Left ventricle myocardium superior (tissue), 1 donor: Measurements from ENCODE around the gene RNF166. TPM values are rescaled to one million over a fixed set of nuclear protein-coding genes. Genes with fewer than 3 reads are reported as not detected.

Experiments used
- ATAC-seq: fragments of 200-7000 bp; cut with Tn5 transposase; one replicate; pipeline ENCODE4 v1.9.1; 2020; ENCODE audit warnings: mild to moderate bottlenecking, moderate library complexity
- DNase-seq: peaks from one replicate; pipeline ENCODE4 v3.0.0-alpha.2; 2020
- intact Hi-C: fragments of 100-400 bp; cut with micrococcal nuclease; formaldehyde crosslinking; loops from one replicate; pipeline ENCODE4 v1.11.0; 2022
- long read RNA-seq: library from polyadenylated mRNA; unstranded; transcript quantifications from one replicate; pipeline ENCODE4 v2.0.0, GENCODE V29; 2021
- total RNA-seq: library from RNA; stranded (reverse); fragmentation: NEBNext Ultra II Directional; extraction: Animal tissue kit (Norgen Biotek cat#: 25700); gene quantifications from one replicate; pipeline ENCODE4 v1.2.1, GENCODE V29; 2021
- donor health status: DM: no; HTN: yes; CAD: no; lungs with severe emphysema.

RNF166 gene
- 16.2 TPM for total RNA-seq
- long read RNA-seq, transcript RNF166-201 (6 exons, 1,883 nt): major isoform, 45 of 58 reads
- long read RNA-seq, partial matches to known transcripts: 5 of 58 reads
- long read RNA-seq, other reads (novel, unspliced or antisense): 8 of 58 reads

GRCh38 chr16:88706229-88706964 is at the start of gene RNF166, which contains the start of gene CTU2:
Gene RNF166, minus strand, starts transcription at chr16:88706408. Its CDS starts 83 bp downstream, at chr16:88706325.
Gene CTU2, plus strand, starts transcription at chr16:88706503. Its CDS starts 28 bp downstream, at chr16:88706531.
- intact Hi-C loops: no loop called here
- ATAC-seq (peak; percentile 90), DNase-seq (peak; percentile 97)

DNA sequence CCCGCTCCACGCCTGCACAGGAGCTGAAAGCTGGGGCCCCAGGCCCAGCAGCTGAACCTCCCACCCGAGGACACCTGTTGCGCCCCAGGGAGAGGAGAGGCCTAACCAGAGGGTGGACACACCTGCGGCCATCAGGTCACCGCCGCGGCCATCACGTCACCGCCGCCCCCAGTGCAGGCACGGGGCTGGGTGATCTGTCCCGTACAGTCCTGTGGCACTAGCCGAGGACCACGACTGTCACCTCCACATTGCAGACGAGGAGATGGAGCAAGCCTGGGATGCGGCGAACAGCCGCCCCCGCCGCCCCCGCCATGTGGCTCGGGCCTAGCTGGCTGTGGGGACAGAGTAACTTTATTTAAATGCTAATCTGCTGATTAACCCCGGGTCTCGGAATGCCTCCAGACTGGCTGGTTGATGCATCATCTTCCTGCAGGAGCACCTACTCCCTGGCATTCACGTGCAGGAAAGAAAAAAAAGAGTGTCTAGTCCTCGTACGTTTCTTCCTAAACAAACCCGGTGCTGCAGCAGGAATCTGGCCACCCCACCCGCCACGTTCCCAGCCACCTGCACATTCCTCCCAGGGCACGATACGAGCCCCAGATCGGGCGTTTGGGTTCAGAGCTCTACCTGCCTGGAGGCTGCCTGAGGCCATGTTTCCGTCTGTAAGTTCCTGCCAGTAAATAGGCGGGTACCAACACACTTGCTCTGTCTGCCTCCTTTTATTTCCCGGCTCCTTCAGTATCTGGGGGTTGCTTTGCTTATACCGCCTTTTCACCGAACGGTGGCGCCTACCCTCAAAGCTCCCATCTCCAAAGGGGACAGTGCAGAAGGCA is 48.9 kb upstream of the RNF166 start:
- DNase-seq: no peak
- ATAC-seq: no peak
- intact Hi-C loops: no loop called here

DNA sequence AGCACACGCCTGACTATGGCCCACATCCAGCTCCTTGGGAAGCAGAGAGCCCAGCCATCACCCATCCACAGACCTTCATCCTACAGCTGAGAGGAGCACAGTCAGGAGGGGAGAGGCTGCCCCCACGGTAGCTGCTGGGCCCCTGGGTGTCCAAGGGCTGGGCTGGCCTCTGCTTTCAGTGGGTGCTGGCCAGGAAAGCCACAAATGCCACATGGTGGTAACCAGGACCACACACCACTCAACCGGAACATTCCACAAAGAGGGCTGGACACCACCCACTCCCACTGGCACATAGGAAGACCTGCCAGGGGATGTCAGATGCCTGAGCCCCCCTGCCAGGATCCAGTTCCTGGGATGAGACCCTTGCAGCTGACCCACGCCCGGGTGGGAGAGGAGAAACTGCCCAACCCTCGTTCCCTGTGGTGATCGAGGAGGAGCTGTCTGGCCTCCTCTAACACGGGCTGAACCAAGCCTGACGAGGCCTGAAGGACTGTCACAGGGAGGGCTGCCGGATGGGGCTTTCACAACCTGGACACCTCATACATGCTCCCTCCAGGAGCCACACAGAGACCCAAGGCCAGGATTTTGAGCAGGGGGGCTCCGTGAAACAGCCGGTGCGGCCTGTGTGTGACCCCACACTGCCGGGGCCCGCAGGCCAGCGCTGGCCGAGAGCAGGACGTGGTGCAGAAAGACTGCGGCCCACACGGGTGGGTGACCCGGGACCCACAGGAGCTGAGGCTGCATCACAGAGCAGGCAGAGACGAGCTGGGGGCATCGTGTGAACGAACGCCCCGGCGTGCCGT is 48.1 kb upstream of the RNF166 start:
- intact Hi-C loops: no loop called here
- DNase-seq (no peak), ATAC-seq (no peak)

DNA sequence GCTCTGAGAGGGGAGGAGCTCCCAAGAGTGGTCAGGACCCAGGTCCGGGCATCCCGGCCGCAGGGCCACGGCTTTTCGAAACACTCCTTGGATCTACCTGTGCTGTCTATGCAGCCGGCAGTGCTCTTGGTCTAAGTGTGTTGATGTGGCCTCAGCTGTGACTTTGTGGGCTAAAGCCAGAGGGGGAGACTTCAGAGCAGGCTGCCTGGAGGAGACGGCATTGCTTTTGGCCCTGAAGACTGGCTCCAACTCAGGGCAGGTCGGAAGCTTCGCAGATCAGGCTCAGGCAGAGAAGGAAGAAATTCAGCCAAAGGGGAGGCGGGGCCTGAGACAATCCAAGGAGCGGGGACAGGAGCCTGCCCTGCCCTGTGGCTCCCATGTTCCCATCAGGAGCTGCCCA is 47.4 kb upstream of the RNF166 start:
- no peak for DNase-seq
- intact Hi-C loops: no loop called here
- ATAC-seq: no peak

- ATAC-seq (no peak), DNase-seq (no peak)
- intact Hi-C loops: no loop called here
Observed at GRCh38 chr16:88753191-88753590, 47.0 kb upstream of the RNF166 start.

- intact Hi-C loops: no loop called here
- no peak for ATAC-seq
- DNase-seq: no peak
Observed at GRCh38 chr16:88752386-88753002, 46.3 kb upstream of the RNF166 start.

DNA sequence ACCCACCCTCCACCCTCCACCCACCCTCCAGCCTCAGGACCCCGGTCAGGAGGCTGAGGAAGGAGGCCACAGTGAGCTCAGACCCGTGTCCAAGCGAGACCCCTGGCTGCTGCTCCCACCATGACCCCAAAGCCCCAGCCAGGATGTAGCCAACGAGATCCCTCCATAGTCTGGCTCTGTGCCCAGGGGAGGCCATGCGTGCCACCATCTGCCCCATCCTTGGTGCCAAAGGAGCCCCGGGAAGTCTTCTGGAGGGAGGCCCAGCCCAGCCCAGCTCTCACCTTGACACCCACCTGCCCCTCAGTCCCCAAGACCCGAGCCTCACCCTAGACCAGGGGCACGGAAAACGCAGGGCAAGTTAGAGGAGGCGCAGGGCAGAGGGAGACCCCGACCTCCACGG is 44.6 kb upstream of the RNF166 start:
- ATAC-seq (no peak), DNase-seq (no peak)
- intact Hi-C loops: no loop called here

- ATAC-seq (no peak), DNase-seq (no peak)
- intact Hi-C loops: no loop called here
Observed at GRCh38 chr16:88749358-88749757, 43.1 kb upstream of the RNF166 start.

DNA sequence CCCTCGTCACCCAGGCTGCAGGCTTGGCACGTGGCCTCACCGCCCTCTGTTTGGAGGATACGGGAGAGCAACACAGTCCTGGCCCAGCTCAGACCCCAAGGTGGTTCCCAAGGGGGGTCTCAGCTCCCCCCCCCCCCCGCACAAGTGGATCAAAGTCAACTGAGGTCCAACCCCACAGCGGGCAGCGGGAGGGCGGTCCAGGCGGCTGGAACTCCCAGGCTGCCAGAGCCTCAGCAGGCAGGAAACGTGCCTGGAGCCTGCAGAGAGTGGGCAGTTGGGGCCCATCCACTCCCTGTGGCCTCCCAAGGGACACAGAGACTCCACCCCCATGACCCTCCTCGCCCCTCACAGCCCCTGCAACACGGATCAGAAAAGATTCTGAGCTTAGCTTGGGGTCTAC is 42.2 kb upstream of the RNF166 start:
- ATAC-seq (no peak), DNase-seq (no peak)
- intact Hi-C loops: no loop called here

DNA sequence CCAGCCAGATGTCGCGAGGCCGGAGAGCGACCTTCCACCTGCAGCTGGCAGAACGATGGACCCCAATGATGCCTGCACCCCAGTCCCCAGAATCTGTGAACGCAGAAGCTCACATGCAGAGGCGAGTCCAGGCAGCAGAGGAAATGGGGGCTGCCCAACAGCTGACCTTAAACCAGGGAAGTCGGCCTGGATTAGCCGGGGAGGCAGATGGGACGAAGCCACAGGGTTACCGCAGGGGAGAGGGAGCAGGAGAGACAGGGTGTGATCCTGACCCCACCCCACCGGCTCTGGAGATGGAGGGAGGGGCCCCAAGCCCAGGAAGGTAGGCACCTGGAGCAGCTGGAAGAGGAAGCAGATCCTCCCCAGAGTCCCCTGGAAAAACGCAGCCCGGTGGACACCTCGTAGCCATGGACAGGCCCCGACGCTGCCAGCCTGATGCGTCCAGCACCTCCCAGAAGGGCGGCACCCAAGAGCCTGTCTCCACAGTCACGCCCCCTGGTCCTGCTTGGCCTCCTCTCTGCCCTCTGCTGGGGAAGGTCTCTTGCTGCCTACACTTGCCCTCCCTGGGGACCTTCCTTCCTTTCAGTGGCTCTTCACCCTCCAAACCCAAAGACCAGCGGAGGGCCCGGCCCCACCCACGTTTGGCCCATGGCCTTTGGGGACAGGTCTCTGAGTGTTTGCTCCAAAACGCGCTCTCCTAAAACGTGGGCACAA is 41.5 kb upstream of the RNF166 start:
- DNase-seq (no peak), ATAC-seq (no peak)
- intact Hi-C loops: no loop called here

DNA sequence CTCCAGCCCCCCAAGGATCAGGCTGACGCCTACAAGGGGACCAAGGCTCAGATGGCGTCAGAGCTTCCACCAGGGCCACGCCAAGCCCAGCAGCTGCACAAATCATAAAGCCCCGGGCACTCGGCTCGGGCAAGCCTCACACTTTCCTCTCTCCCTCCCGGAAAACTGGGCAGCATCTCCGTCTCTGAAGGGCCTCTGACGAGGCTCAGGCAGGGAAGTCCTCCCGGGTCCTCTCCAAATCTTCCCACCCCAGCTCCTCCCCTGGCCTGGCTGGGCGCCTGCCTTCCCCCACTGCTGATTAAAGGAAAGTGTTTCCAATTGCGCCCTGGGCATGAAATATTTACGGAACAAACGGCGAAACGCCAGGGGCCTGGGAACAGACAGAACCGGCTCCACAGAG is 40.3 kb upstream of the RNF166 start:
- peak; percentile 10 for ATAC-seq
- no peak for DNase-seq
- intact Hi-C loops: no loop called here

DNA sequence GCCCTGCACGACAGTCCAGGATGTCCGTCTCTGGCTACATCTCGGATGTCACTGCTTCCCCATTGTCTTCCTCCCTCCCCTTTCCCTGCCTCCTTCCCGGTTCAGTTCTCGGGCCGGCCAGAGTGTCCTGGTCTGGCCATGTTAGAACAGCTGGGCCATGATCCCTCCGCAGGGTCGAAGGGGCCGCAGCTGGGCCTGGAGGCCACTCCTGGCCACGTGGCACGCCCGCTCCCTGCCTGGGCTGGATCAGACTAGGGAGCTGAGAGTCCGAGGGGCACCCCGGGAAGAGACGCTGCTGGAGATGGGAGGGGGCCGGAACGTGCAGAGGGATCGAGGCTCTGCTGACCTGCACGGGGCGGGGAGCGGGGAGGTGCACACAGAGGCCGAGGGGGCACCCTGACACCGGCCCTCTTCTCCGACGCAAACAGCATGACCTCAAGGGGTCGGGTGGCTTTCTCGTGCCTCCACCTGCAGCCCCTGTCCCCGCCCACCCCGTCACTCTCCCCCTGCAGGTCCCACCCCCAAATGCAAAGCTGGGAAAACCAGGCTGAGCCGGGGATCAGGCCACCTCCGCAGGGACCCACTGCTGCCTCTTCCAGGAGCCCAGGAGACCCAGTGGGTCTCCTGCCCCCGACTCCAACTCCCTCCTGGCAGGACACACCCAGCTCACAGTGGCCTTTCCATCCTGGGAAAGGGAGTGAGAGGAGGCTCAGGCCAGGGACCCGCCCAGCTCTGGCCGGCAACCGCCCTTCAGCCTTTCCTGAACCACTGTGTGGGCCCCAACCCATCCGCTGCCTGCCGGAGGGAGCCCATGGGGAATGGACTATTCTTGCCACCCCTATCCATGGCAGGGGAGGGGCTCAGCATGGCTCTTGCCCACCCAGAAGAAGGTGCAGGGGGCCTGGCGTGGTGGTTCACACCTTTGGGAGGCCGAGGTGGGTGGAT is 38.6 kb upstream of the RNF166 start:
- peak; percentile 49 for ATAC-seq
- intact Hi-C loops: no loop called here
- DNase-seq: no peak

DNA sequence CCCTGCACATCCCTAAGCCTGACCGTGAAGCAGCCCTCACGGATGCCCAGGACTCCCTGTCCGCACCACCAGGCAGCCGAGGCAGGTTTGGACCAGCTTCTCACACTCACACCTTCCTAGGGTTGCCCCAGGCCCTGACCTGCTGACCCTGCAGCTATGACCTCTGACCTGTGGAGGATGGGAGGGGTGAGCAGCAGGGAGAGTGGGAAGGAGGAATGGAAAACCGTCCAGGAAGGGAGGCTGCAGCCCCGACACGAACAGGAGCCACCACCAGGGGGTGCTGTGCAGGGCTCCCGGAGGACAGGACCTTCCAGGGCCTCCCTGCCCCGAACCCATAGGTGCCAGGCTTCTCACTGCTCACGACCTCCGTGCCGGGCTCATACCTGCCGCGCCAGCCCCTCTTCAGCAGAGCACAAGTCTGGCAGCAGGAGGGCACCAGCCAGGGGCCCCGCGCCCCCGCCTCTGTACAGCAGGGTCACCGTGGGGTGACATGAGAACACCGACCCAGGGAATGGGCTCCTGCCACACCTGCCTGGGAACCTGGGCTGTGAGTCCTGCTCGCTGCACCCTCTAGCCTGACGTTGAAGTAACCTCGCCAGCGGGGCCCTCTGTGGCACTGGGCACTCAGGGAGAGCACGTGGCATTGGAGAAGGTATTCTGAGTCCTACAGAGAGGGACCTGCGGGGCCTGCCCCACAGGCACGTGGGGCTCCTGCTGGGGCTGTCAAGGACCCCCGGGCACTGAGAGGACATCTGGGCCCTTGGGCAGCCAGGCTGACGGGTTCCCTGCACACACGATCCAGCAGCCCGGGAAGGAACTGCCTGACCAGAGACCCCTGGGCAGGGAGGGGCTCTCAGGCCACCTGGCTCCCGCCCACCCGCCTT is 37.7 kb upstream of the RNF166 start:
- DNase-seq: peak; percentile 90
- peak; percentile 75 for ATAC-seq
- intact Hi-C loops: no loop called here

- ATAC-seq (no peak), DNase-seq (no peak)
- intact Hi-C loops: no loop called here
Observed at GRCh38 chr16:88742896-88743605, 36.8 kb upstream of the RNF166 start.

DNA sequence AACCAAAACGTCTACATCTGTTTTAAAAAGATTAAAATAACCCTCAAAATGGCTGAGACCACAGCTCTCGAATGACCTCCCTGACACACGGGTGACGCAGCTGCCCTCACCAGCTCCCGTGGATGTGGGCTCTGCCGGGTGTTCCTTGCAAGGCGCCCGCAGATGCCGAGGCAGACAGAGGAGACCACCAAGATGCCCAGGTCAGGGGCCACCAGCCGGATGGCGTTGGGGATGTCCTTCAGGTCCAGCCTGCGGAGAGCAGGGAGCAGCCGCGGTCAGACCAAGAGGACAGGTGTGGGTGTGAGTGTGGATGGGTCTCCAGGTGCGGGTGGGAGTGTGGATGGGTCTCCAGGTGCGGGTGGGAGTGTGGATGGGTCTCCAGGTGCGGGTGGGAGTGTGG is 35.2 kb upstream of the RNF166 start:
- ATAC-seq (no peak), DNase-seq (no peak)
- intact Hi-C loops: no loop called here

GRCh38 chr16:88740727-88741055 is 34.5 kb upstream of the RNF166 start:
- DNase-seq (no peak), ATAC-seq (no peak)
- intact Hi-C loops: no loop called here
